ENCODE measurements around the gene ABCG1.
A peak's percentile ranks its signal among the peaks of the same experiment; 100 is the strongest.

The ABCG1 gene

DNA sequence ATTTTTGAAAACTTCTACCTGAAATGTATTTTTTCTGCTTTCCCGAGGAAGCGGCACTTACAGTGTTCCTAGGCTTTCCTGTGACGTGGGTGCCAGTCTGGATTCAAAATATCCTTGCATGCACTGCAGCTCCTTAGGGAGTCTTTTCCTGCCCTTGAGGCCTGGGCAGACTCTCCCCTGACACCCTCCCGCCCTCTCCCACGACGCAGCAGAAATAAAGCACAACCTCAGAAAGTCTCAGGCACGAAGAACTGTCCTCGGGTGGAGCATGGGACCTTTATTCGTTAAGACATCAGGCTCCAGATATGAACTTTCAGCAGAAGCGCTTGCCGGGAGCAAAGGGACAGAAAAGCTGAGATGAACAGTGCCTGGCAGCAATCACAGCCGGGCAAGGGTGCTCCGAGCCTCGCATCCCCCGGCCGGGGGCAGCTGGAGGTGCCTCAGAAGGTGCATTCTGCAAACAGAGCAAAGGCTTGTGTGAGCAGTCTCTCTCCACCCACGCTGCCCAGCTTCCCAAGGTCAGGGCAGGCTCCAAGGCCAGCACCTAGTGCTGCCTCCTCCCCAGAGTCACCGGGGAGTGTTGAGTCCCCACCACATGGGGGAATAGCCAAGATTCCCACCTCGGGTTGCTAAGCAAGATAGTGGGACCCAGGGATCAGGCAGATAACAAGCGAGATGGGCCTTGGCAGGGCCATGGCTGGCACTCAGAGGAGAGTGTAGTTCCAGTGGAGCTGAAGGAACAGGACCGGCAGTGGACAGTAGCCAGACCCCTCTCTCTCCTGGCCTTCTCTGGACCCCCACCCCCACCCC, 93.1 kb downstream of the ABCG1 start:
- Histone ChIP-seq H2AK5ac (ENCODE audit: low read length) (no peak overlapping the region), H3K27me3 (ENCODE audit: insufficient read depth, low read length, poor library complexity) (no peaks in the 10 kb centered on the region), H3K27ac (ENCODE audit: low read depth, low read length) (no peak overlapping the region), H3K79me2 (ENCODE audit: control insufficient read depth, insufficient read depth, low read length) (no peaks in the 10 kb centered on the region), H3K56ac (ENCODE audit: low read length) (no peak overlapping the region), H3K18ac (ENCODE audit: low read length) (no peak overlapping the region), H3K36me3 (ENCODE audit: control insufficient read depth, insufficient read depth, low read length) (no peaks in the 10 kb centered on the region), H3K4me3 (ENCODE audit: low read length) (no peak overlapping the region), H4K5ac (ENCODE audit: low read length) (no peak overlapping the region), H2BK15ac (replicated peaks; ENCODE audit: low read depth) (no peak overlapping the region), H3K9ac (ENCODE audit: low read length) (no peak overlapping the region), H3K4me1 (ENCODE audit: control insufficient read depth, low read depth, low read length) (peaks cover 2% of the 10 kb centered on the region), H2BK120ac (ENCODE audit: low read depth, low read length) (no peak overlapping the region), H3K23ac (ENCODE audit: low read length) (no peak overlapping the region), H3K4me2 (ENCODE audit: low read length) (no peak overlapping the region), H3K4ac (ENCODE audit: low read depth, low read length) (no peak overlapping the region), H3K79me1 (ENCODE audit: low read length) (no peaks in the 10 kb centered on the region), H2BK5ac (ENCODE audit: low read length) (no peak overlapping the region), H4K8ac (ENCODE audit: low read depth, low read length) (no peak overlapping the region)
- no CpG with 5 or more reads among the region's 21 CpGs for WGBS (ENCODE audit: extremely low coverage, insufficient coverage, low lambda C conversion rate)
- DNase-seq, result no peak

DNA sequence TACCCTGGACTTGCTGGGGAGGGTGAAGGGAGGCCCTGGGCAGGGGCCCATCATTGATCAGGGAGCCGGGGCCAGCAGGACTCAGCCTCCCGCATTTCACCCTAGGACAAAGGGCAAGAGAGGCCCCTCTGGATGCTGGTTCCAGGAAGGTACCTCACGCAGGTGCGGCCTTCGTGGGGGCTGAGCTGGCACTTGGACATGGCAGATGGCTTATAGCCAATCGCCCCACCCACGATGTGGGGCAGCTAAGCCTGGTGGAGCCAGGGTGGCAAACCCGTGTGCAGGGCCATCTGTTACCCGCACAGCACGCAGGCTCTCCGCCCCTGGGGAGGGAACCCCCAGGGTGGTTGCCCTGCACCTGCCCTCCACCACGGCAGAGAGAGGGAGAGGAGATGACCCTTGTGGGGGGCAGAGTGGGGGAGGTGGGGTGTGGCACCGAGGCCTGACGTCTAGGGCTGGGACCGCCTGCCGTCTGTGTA, 93.7 kb downstream of the ABCG1 start:
- H2BK15ac ChIP-seq (replicated peaks; ENCODE audit: low read depth), result no peak overlapping the region
- peaks cover 2% of the 10 kb centered on the region for H3K4me1 ChIP-seq (ENCODE audit: control insufficient read depth, low read depth, low read length)
- WGBS (ENCODE audit: extremely low coverage, insufficient coverage, low lambda C conversion rate), result no CpG with 5 or more reads among the region's 16 CpGs
- no peak overlapping the region for H3K9ac ChIP-seq (ENCODE audit: low read length)
- DNase-seq, result no peak
- H2BK5ac ChIP-seq (ENCODE audit: low read length), result no peak overlapping the region
- H3K18ac ChIP-seq (ENCODE audit: low read length), result no peak overlapping the region
- no peak overlapping the region for H3K4me3 ChIP-seq (ENCODE audit: low read length)
- H3K36me3 ChIP-seq (ENCODE audit: control insufficient read depth, insufficient read depth, low read length), result no peaks in the 10 kb centered on the region
- H4K5ac ChIP-seq (ENCODE audit: low read length), result no peak overlapping the region
- H3K79me1 ChIP-seq (ENCODE audit: low read length), result no peaks in the 10 kb centered on the region
- H3K4me2 ChIP-seq (ENCODE audit: low read length), result no peak overlapping the region
- no peaks in the 10 kb centered on the region for H3K79me2 ChIP-seq (ENCODE audit: control insufficient read depth, insufficient read depth, low read length)
- no peaks in the 10 kb centered on the region for H3K27me3 ChIP-seq (ENCODE audit: insufficient read depth, low read length, poor library complexity)
- H3K56ac ChIP-seq (ENCODE audit: low read length), result no peak overlapping the region
- H4K8ac ChIP-seq (ENCODE audit: low read depth, low read length), result no peak overlapping the region
- no peak overlapping the region for H3K27ac ChIP-seq (ENCODE audit: low read depth, low read length)
- H2BK120ac ChIP-seq (ENCODE audit: low read depth, low read length), result no peak overlapping the region
- no peak overlapping the region for H3K23ac ChIP-seq (ENCODE audit: low read length)
- H3K4ac ChIP-seq (ENCODE audit: low read depth, low read length), result no peak overlapping the region
- no peak overlapping the region for H2AK5ac ChIP-seq (ENCODE audit: low read length)

DNA sequence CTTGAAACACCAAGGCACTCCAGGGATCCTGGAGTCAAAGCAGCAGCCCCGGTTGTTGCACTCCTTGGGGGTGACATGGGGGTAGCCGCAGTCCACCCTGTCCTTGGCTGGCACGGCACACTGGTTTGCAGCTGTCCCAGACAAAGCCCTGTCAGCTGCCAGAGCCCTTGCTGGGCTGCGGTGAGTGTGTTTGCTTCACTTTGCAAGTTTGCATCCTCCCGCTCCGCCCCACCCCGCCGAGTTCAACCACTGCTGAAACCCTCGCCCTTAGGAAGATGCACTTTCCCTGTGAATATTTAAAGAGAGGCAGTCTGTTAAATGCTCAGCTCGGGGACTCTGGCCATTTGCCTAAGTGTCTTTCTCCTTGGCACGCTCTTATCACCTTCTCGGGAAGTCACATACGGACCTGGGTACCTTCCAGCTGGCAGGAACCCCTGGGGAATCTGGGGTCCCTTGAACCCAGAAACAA, 94.6 kb downstream of the ABCG1 start:
- H3K79me1 ChIP-seq (ENCODE audit: low read length), result no peaks in the 10 kb centered on the region
- WGBS (ENCODE audit: extremely low coverage, insufficient coverage, low lambda C conversion rate), result no CpG with 5 or more reads among the region's 13 CpGs
- peaks cover 2% of the 10 kb centered on the region for H3K4me1 ChIP-seq (ENCODE audit: control insufficient read depth, low read depth, low read length)
- no peak overlapping the region for H2AK5ac ChIP-seq (ENCODE audit: low read length)
- no peak overlapping the region for H3K27ac ChIP-seq (ENCODE audit: low read depth, low read length)
- no peaks in the 10 kb centered on the region for H3K27me3 ChIP-seq (ENCODE audit: insufficient read depth, low read length, poor library complexity)
- H3K23ac ChIP-seq (ENCODE audit: low read length), result no peak overlapping the region
- no peak overlapping the region for H3K18ac ChIP-seq (ENCODE audit: low read length)
- H3K4me2 ChIP-seq (ENCODE audit: low read length), result no peak overlapping the region
- peak; percentile 38 for DNase-seq
- no peak overlapping the region for H2BK5ac ChIP-seq (ENCODE audit: low read length)
- H4K5ac ChIP-seq (ENCODE audit: low read length), result no peak overlapping the region
- no peak overlapping the region for H3K56ac ChIP-seq (ENCODE audit: low read length)
- H4K8ac ChIP-seq (ENCODE audit: low read depth, low read length), result no peak overlapping the region
- no peak overlapping the region for H2BK120ac ChIP-seq (ENCODE audit: low read depth, low read length)
- H3K9ac ChIP-seq (ENCODE audit: low read length), result no peak overlapping the region
- H3K4ac ChIP-seq (ENCODE audit: low read depth, low read length), result no peak overlapping the region
- H3K4me3 ChIP-seq (ENCODE audit: low read length), result no peak overlapping the region
- H3K79me2 ChIP-seq (ENCODE audit: control insufficient read depth, insufficient read depth, low read length), result no peaks in the 10 kb centered on the region
- H2BK15ac ChIP-seq (replicated peaks; ENCODE audit: low read depth), result no peak overlapping the region
- H3K36me3 ChIP-seq (ENCODE audit: control insufficient read depth, insufficient read depth, low read length), result no peaks in the 10 kb centered on the region

DNA sequence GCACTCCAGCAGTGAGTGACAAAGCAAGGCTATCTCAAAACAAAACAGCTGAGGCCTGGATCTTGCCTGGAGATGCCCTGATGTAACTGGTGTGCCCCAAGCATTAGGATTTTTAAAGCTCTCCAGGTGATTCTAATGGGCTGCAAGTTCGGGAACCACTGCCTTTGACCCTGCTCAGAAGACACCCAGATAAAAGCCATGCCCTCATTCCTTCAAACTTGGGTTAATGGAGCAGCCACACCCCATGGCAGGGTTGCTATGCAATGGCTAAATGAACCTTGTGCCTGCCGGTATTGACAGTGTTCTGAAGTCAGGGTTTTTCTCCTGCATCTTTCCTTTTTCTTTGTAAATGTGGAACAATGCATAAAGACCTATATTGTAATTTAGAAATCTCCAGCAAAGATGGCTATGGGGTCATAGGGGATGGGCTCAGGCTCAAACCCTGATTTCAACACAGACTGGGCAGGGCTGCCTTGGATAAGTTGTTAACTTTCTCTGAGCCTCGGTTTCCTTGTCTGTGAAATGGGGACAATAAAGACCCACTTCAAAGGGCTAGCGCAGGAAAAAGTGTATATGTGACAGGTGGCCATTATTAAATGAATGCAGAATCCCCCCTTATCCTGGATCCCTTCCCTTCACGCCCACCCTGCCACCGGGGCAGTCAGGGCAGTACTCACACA, 95.8 kb downstream of the ABCG1 start:
- Histone ChIP-seq H2AK5ac (ENCODE audit: low read length) (no peak overlapping the region), H3K18ac (ENCODE audit: low read length) (no peak overlapping the region), H3K23ac (ENCODE audit: low read length) (peak overlapping the region; percentile 52), H2BK15ac (replicated peaks; ENCODE audit: low read depth) (no peak overlapping the region), H3K4ac (ENCODE audit: low read depth, low read length) (no peak overlapping the region), H2BK5ac (ENCODE audit: low read length) (no peak overlapping the region), H3K27ac (ENCODE audit: low read depth, low read length) (no peak overlapping the region), H3K36me3 (ENCODE audit: control insufficient read depth, insufficient read depth, low read length) (no peaks in the 10 kb centered on the region), H3K79me1 (ENCODE audit: low read length) (no peaks in the 10 kb centered on the region), H3K79me2 (ENCODE audit: control insufficient read depth, insufficient read depth, low read length) (no peaks in the 10 kb centered on the region), H4K8ac (ENCODE audit: low read depth, low read length) (no peak overlapping the region), H3K4me3 (ENCODE audit: low read length) (no peak overlapping the region), H3K4me1 (ENCODE audit: control insufficient read depth, low read depth, low read length) (peaks cover 2% of the 10 kb centered on the region), H4K5ac (ENCODE audit: low read length) (no peak overlapping the region), H3K27me3 (ENCODE audit: insufficient read depth, low read length, poor library complexity) (no peaks in the 10 kb centered on the region), H3K56ac (ENCODE audit: low read length) (no peak overlapping the region), H3K4me2 (ENCODE audit: low read length) (no peak overlapping the region), H2BK120ac (ENCODE audit: low read depth, low read length) (no peak overlapping the region), H3K9ac (ENCODE audit: low read length) (no peak overlapping the region)
- no peak for DNase-seq
- WGBS (ENCODE audit: extremely low coverage, insufficient coverage, low lambda C conversion rate), result no CpG with 5 or more reads among the region's 6 CpGs

DNA sequence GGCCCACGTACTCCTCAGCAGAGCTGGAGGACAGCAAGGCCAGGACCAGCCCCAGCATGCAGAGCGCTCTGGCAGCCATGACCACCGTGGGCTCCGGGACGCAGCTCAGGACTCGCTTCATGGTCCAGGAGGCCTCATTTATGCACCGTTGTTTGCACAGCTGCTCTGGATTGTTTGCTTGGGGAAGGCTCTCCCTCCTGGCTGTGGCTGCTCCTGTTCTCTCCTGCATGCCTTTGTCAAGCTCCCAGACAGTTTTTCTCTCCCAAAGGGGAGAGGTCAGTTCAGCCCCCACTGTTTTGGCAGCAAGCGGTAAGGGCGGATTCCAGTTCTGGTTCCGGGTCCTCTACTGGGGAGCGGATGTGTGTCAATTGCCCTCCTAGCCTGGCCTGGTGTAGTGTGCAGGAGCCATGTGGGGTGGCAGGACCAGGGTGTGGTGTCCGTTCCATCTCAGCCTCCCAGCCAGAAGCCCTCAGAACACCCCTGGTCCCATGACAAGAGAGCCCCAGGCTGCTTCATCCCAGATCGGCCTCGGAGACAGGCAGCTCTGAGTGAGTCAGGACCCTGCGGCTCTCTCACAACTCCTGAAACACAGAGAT, 96.5 kb downstream of the ABCG1 start, which contains the start of gene TFF3:
TSS of gene TFF3 (minus strand) at position 114 of the 596 bp plus-strand sequence. CDS start at position 79, 35 bp downstream.
- Histone ChIP-seq H4K5ac (ENCODE audit: low read length) (no peak within 1 kb of the TSS), H3K27ac (ENCODE audit: low read depth, low read length) (no peak within 1 kb of the TSS), H3K56ac (ENCODE audit: low read length) (no peak within 1 kb of the TSS), H3K9ac (ENCODE audit: low read length) (no peak within 1 kb of the TSS), H3K4me3 (ENCODE audit: low read length) (no peak within 1 kb of the TSS), H2AK5ac (ENCODE audit: low read length) (no peak within 1 kb of the TSS), H3K79me2 (ENCODE audit: control insufficient read depth, insufficient read depth, low read length) (no peaks in the 10 kb centered on the region), H4K8ac (ENCODE audit: low read depth, low read length) (no peak within 1 kb of the TSS), H3K18ac (ENCODE audit: low read length) (no peak within 1 kb of the TSS), H3K4ac (ENCODE audit: low read depth, low read length) (no peak within 1 kb of the TSS), H3K79me1 (ENCODE audit: low read length) (no peaks in the 10 kb centered on the region), H3K36me3 (ENCODE audit: control insufficient read depth, insufficient read depth, low read length) (no peaks in the 10 kb centered on the region), H2BK15ac (replicated peaks; ENCODE audit: low read depth) (no peak within 1 kb of the TSS), H3K23ac (ENCODE audit: low read length) (peak within 1 kb of the TSS; percentile 52), H2BK120ac (ENCODE audit: low read depth, low read length) (no peak within 1 kb of the TSS), H3K27me3 (ENCODE audit: insufficient read depth, low read length, poor library complexity) (no peaks in the 10 kb centered on the region), H3K4me1 (ENCODE audit: control insufficient read depth, low read depth, low read length) (peaks cover 2% of the 10 kb centered on the region), H3K4me2 (ENCODE audit: low read length) (no peak within 1 kb of the TSS), H2BK5ac (ENCODE audit: low read length) (no peak within 1 kb of the TSS)
- WGBS (ENCODE audit: extremely low coverage, insufficient coverage, low lambda C conversion rate), result no CpG with 5 or more reads among the region's 15 CpGs
- no peak for DNase-seq
